Fibroblast of lung (primary cell): ENCODE data around the gene STAT4. TPM values are rescaled to one million over a fixed set of nuclear protein-coding genes. Genes with fewer than 3 reads are reported as not detected.

Source experiments
- DNase-seq, 2 donors: peaks; one replicate each; pipeline versions ENCODE4 v3.0.0 to v3.0.0-alpha.2; 2010; ENCODE audit warnings: low read depth in 2 of 2
- H2AFZ ChIP-seq: 2 replicates; pipeline ENCODE4 v1.5.1; 2012; ENCODE audit warnings: low read length, control low read depth, inconsistent platforms
- H3K27ac ChIP-seq: 2 replicates; pipeline ENCODE4 v1.5.1; 2011; ENCODE audit warnings: low read length, control low read depth; ENCODE audit not compliant: insufficient read depth
- H3K27me3 ChIP-seq: 2 replicates; pipeline ENCODE4 v1.5.1; 2011; ENCODE audit warnings: mild to moderate bottlenecking, low read length; ENCODE audit not compliant: control insufficient read depth, insufficient read depth
- H3K36me3 ChIP-seq: 2 replicates; pipeline ENCODE4 v1.5.1; 2011; ENCODE audit warnings: low read length; ENCODE audit not compliant: control insufficient read depth, insufficient read depth
- H3K4me1 ChIP-seq: 2 replicates; pipeline ENCODE4 v1.5.1; 2011; ENCODE audit warnings: low read length; ENCODE audit not compliant: control insufficient read depth, insufficient read depth; ENCODE audit errors: extremely low read depth
- H3K4me2 ChIP-seq: 2 replicates; pipeline ENCODE4 v1.5.1; 2011; ENCODE audit warnings: low read length, control low read depth; ENCODE audit not compliant: insufficient read depth; ENCODE audit errors: extremely low read depth
- H3K4me3 ChIP-seq, 4 experiments: fragments of 200-600 bp in 1 of 4; sonication (generic) in 1 of 4; replicated peaks in 1 of 4; 2 replicates each; pipeline ENCODE4 v1.5.1; 2011 to 2016; ENCODE audit warnings: low read length in 4 of 4, low read depth in 3 of 4, mild to moderate bottlenecking in 3 of 4, control low read depth in 2 of 4, inconsistent platforms in 1 of 4, mixed read lengths in 1 of 4; ENCODE audit not compliant: insufficient read depth in 1 of 4; ENCODE audit errors: control extremely low read depth in 1 of 4
- H3K79me2 ChIP-seq: 2 replicates; pipeline ENCODE4 v1.5.1; 2012; ENCODE audit warnings: mild to moderate bottlenecking, low read length, inconsistent platforms; ENCODE audit not compliant: control insufficient read depth, insufficient read depth
- H3K9ac ChIP-seq: 2 replicates; pipeline ENCODE4 v1.5.1; 2011; ENCODE audit warnings: mild to moderate bottlenecking, low read length, control low read depth; ENCODE audit not compliant: insufficient read depth
- H3K9me3 ChIP-seq: 2 replicates; pipeline ENCODE4 v1.5.1; 2012; ENCODE audit warnings: low read depth, low read length; ENCODE audit not compliant: control insufficient read depth, insufficient read depth
- H4K20me1 ChIP-seq: 2 replicates; pipeline ENCODE4 v1.5.1; 2011; ENCODE audit warnings: low read length; ENCODE audit not compliant: control insufficient read depth, insufficient read depth; ENCODE audit errors: extremely low read depth
- EZH2 ChIP-seq: IDR thresholded peaks from 2 replicates; pipeline ENCODE4 v1.5.1; 2012; ENCODE audit warnings: low read length, control low read depth, mild to moderate bottlenecking; ENCODE audit errors: missing control alignments
- polyA plus RNA-seq, 2 donors: library from polyadenylated mRNA; depleted of rRNA in 1 of 2; stranded (reverse) in 1 of 2; unstranded in 1 of 2; fragments of >200 nt; gene quantifications; 2 replicates each; pipeline ENCODE4 v1.2.1, GENCODE V29; 2011 to 2012; ENCODE audit warnings: missing spikeins in 1 of 2
- total RNA-seq: library from RNA; depleted of rRNA; stranded (reverse); fragments of >200 nt; gene quantifications from 2 replicates; pipeline ENCODE4 v1.2.1, GENCODE V29; 2014
- TF ChIP-seq, protein P1 (sequence below), 2 donors: IDR thresholded peaks in 1 of 2; conservative IDR thresholded peaks in 1 of 2; 1 replicate in 1 of 2; 2 replicates in 1 of 2; pipeline ENCODE4 v1.5.1; 2011 to 2012; ENCODE audit warnings: low read length in 2 of 2, control low read depth in 1 of 2, inconsistent platforms in 1 of 2, low read depth in 1 of 2, mild to moderate bottlenecking in 1 of 2

STAT4 gene
- total and polyA plus RNA-seq, 2 donors (not counting 1 experiment from before 2014, with no cell fraction given) = 0.66 to 1.2 TPM

DNA sequence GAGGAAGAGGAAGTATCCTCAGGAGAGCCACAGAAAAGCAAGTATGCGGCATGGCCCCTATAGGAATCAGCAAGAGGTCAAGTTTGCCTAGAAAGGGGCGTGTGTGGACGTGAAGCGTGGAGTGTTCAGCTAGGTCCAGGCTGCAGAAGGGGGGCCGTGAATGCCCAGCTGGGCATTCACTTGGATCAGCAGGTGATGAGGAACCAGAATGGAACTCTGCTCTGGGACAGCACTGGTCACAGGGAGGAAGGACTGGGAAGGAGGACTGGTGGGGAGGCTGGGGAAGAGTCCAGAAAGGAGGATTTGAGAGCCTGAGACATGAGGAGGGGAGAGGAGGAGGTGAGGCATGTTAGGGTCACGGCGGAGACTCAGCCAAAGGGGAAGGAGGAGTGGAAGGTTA lies 156.6 kb downstream of the STAT4 start:
- Histone ChIP-seq H3K4me1 (no peaks in the 10 kb centered on the region), H3K36me3 (peaks cover 30% of the 10 kb centered on the region)
- TF ChIP-seq, protein P1, sequence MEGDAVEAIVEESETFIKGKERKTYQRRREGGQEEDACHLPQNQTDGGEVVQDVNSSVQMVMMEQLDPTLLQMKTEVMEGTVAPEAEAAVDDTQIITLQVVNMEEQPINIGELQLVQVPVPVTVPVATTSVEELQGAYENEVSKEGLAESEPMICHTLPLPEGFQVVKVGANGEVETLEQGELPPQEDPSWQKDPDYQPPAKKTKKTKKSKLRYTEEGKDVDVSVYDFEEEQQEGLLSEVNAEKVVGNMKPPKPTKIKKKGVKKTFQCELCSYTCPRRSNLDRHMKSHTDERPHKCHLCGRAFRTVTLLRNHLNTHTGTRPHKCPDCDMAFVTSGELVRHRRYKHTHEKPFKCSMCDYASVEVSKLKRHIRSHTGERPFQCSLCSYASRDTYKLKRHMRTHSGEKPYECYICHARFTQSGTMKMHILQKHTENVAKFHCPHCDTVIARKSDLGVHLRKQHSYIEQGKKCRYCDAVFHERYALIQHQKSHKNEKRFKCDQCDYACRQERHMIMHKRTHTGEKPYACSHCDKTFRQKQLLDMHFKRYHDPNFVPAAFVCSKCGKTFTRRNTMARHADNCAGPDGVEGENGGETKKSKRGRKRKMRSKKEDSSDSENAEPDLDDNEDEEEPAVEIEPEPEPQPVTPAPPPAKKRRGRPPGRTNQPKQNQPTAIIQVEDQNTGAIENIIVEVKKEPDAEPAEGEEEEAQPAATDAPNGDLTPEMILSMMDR (conservative IDR thresholded peaks at IDR 0.05 in 1 of 2, IDR thresholded peaks at IDR 0.05 in 1 of 2; ENCODE audit: low read depth in 1 of 2, low read length in 2 of 2) = no peak
- TF ChIP-seq EZH2 = no peak

DNA sequence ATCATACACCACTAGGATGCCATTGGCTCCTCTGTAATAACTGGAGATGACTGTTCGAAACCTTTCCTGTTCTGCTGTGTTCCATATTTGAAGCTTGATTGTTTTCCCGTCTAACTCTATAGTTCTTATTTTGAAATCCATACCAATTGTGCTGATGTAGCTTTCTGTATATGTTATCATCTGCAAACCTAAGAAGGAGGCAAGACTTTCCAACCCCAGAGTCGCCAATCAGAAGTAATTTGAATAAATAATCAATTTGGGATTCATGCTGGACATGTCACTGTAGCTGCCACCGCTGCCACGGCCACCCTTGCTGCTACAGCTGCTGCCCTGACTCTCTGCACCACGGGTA lies 157.5 kb downstream of the STAT4 start:
- DNase-seq = no peak
- Histone ChIP-seq H3K9ac (no peak overlapping the region), H4K20me1 (no peaks in the 10 kb centered on the region), H3K4me3 (no peak overlapping the region), H3K4me2 (no peak overlapping the region), H2AFZ (no peak overlapping the region), H3K4me1 (no peaks in the 10 kb centered on the region), H3K9me3 (no peaks in the 10 kb centered on the region), H3K79me2 (no peaks in the 10 kb centered on the region), H3K27ac (no peak overlapping the region), H3K36me3 (peaks cover 31% of the 10 kb centered on the region), H3K27me3 (no peaks in the 10 kb centered on the region)
- no peak for TF ChIP-seq EZH2
- TF ChIP-seq, protein P1 (conservative IDR thresholded peaks at IDR 0.05 in 1 of 2, IDR thresholded peaks at IDR 0.05 in 1 of 2; ENCODE audit: low read depth in 1 of 2, low read length in 2 of 2) = no peak

More for the DNA sequence above, 156.6 kb downstream of the STAT4 start:
- no peaks in the 10 kb centered on the region for H4K20me1 ChIP-seq
- H3K4me3 ChIP-seq = no peak overlapping the region
- DNase-seq = no peak
- no peaks in the 10 kb centered on the region for H3K79me2 ChIP-seq
- H3K27ac ChIP-seq = no peak overlapping the region
- H2AFZ ChIP-seq = no peak overlapping the region
- no peak overlapping the region for H3K4me2 ChIP-seq
- H3K9ac ChIP-seq = no peak overlapping the region
- no peaks in the 10 kb centered on the region for H3K27me3 ChIP-seq
- H3K9me3 ChIP-seq = no peaks in the 10 kb centered on the region

DNA sequence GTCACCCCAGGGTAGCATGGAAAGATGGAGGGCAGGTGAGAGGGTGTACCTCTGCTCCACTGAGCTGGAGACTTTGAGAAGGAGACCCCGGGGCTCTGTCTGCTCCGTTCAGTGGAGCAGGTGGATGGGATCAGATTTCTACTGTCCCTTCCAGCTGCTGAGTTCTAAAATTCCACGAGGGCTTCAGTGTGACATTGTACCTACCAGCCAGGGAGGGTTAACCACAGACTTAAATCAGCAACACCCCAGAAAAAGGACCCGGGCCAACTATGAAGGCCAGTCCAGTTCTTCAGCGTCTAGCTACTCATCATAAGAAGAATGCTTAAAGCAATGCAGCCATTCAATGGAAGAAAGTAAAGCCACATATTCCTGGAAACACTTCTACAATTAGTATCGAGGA lies 160.7 kb downstream of the STAT4 start:
- H3K9ac ChIP-seq = no peak overlapping the region
- H4K20me1 ChIP-seq = no peaks in the 10 kb centered on the region
- H3K27ac ChIP-seq = no peak overlapping the region
- H3K36me3 ChIP-seq = peaks cover 28% of the 10 kb centered on the region
- no peak for DNase-seq
- H3K79me2 ChIP-seq = no peaks in the 10 kb centered on the region
- no peaks in the 10 kb centered on the region for H3K9me3 ChIP-seq
- no peak overlapping the region for H3K4me3 ChIP-seq
- H3K27me3 ChIP-seq = no peaks in the 10 kb centered on the region
- H2AFZ ChIP-seq = no peak overlapping the region
- TF ChIP-seq, protein P1 (conservative IDR thresholded peaks at IDR 0.05 in 1 of 2, IDR thresholded peaks at IDR 0.05 in 1 of 2; ENCODE audit: low read depth in 1 of 2, low read length in 2 of 2) = no peak
- TF ChIP-seq EZH2 = no peak
- H3K4me1 ChIP-seq = no peaks in the 10 kb centered on the region
- H3K4me2 ChIP-seq = no peak overlapping the region
